ENCODE results near the gene NLGN1.
A peak's percentile ranks its signal among the peaks of the same experiment; 100 is the strongest.

Gene NLGN1

GRCh38 chr3:173395073-173395411 lies 2.5 kb upstream of the NLGN1 start:
- in situ Hi-C loops (cut with HindIII; ENCODE audit: low pct_ligation_motif_present, low sequenced_read_pairs): no loop called here
- no peak for TF ChIP-seq CTCF (IDR thresholded peaks at IDR 0.05; ENCODE audit: low read depth, low read length, missing control alignments)
- peaks cover 2% of the 10 kb centered on the region for H3K27me3 ChIP-seq (replicated peaks)
- DNase-seq: no peak
- H3K36me3 ChIP-seq (replicated peaks): no peaks in the 10 kb centered on the region
- no peak overlapping the region for H3K27ac ChIP-seq
- H3K4me3 ChIP-seq (ENCODE audit: low read depth, low read length): peak overlapping the region; percentile 68

GRCh38 chr3:173395412-173396181 lies 1.9 kb upstream of the NLGN1 start:
- peaks cover 2% of the 10 kb centered on the region for H3K27me3 ChIP-seq (replicated peaks)
- TF ChIP-seq CTCF (IDR thresholded peaks at IDR 0.05; ENCODE audit: low read depth, low read length, missing control alignments): no peak
- no peaks in the 10 kb centered on the region for H3K36me3 ChIP-seq (replicated peaks)
- peak; percentile 48 for DNase-seq
- no peak overlapping the region for H3K27ac ChIP-seq
- peak overlapping the region; percentile 68 for H3K4me3 ChIP-seq (ENCODE audit: low read depth, low read length)
- in situ Hi-C loops (cut with HindIII; ENCODE audit: low pct_ligation_motif_present, low sequenced_read_pairs): no loop called here

- H3K4me3 ChIP-seq (ENCODE audit: low read depth, low read length): peak overlapping the region; percentile 68
- in situ Hi-C loops (cut with HindIII; ENCODE audit: low pct_ligation_motif_present, low sequenced_read_pairs): no loop called here
- DNase-seq: no peak
Measured at GRCh38 chr3:173396191-173397041, 1.1 kb upstream of the NLGN1 start.

GRCh38 chr3:173398111-173398479 lies 551 bp downstream of the NLGN1 start:
- Histone ChIP-seq H3K27ac (no peak overlapping the region), H3K27me3 (replicated peaks) (peaks cover 2% of the 10 kb centered on the region), H3K36me3 (replicated peaks) (no peaks in the 10 kb centered on the region), H3K4me3 (ENCODE audit: low read depth, low read length) (peak overlapping the region; percentile 68)
- in situ Hi-C loops (cut with HindIII; ENCODE audit: low pct_ligation_motif_present, low sequenced_read_pairs): no loop called here
- TF ChIP-seq CTCF (IDR thresholded peaks at IDR 0.05; ENCODE audit: low read depth, low read length, missing control alignments): no peak
- DNase-seq: no peak

More at GRCh38 chr3:173396191-173397041, 1.1 kb upstream of the NLGN1 start:
- no peak for TF ChIP-seq CTCF (IDR thresholded peaks at IDR 0.05; ENCODE audit: low read depth, low read length, missing control alignments)
- Histone ChIP-seq H3K27ac (no peak overlapping the region), H3K27me3 (replicated peaks) (peaks cover 2% of the 10 kb centered on the region), H3K36me3 (replicated peaks) (no peaks in the 10 kb centered on the region)

- Histone ChIP-seq H3K4me3 (ENCODE audit: low read depth, low read length) (no peak overlapping the region), H3K36me3 (replicated peaks) (no peaks in the 10 kb centered on the region), H3K27me3 (replicated peaks) (peaks cover 2% of the 10 kb centered on the region), H3K27ac (no peak overlapping the region)
- no peak for TF ChIP-seq CTCF (IDR thresholded peaks at IDR 0.05; ENCODE audit: low read depth, low read length, missing control alignments)
- in situ Hi-C loops (cut with HindIII; ENCODE audit: low pct_ligation_motif_present, low sequenced_read_pairs): no loop called here
- DNase-seq: no peak
Measured at GRCh38 chr3:173399044-173399443, 1.5 kb downstream of the NLGN1 start.

All from brain microvascular endothelial cell (primary cell).